Measurements from ENCODE around the gene TRIM25. TPM values are rescaled to one million over a fixed set of nuclear protein-coding genes. Genes with fewer than 3 reads are reported as not detected.

Gene TRIM25
- total and polyA plus RNA-seq, 2 of the 8 experiments (the other 6 are each of a cell fraction or from before 2014, with no cell fraction given), result 16.6 to 38.9 TPM

DNA sequence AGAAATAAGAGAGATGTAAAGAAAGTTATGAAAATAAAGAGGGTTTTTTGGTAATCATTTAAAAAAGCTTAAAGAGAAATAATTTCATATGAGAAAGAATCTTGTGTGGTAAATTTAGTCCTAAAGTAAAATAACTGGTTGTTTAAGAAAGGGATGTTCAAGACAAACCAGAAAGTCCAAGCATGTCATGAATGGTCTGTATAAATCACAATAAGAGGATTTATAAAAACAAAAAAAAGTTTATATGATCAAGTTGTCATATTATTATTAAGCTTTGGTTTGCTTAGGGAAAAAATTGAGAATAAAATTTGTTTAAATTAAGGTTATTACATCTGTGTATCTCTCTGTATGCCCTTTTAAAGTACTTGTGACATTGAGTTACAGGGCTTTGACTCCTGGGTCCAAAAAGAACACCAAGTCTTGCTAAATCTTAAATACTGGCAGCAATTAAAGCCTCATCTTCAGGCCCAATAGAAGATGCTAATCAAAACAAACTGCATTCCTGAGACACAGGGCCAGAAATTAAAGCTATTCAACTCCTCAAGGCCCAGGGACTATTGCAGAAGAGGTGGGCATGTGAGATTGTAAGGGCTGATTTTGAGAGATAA is 15.6 kb upstream of the TRIM25 start:
- no peak overlapping the region for H3K14ac ChIP-seq (ENCODE audit: insufficient read length)
- DNase-seq (ENCODE audit: low read depth in 1 of 2, low spot score in 2 of 2), result no peak
- no peak overlapping the region for H2BK12ac ChIP-seq (ENCODE audit: low read depth, low read length)
- H2AK5ac ChIP-seq (ENCODE audit: low read depth, low read length), result no peak overlapping the region
- H2AFZ ChIP-seq (ENCODE audit: low read length), result no peak overlapping the region
- H3K36me3 ChIP-seq (ENCODE audit: control insufficient read depth in 2 of 4, insufficient read depth in 4 of 4, low read length in 3 of 4), result peaks cover 0 to 16% (median 5%) of the 10 kb centered on the region in 4 experiments; a peak in 4 of 8 replicates
- H4K8ac ChIP-seq (ENCODE audit: extremely low read depth, insufficient read depth, low read length), result no peak overlapping the region
- TF ChIP-seq FOSL1 (IDR thresholded peaks at IDR 0.05; ENCODE audit: insufficient read depth, low read depth, low read length), result no peak
- TF ChIP-seq, protein P1, sequence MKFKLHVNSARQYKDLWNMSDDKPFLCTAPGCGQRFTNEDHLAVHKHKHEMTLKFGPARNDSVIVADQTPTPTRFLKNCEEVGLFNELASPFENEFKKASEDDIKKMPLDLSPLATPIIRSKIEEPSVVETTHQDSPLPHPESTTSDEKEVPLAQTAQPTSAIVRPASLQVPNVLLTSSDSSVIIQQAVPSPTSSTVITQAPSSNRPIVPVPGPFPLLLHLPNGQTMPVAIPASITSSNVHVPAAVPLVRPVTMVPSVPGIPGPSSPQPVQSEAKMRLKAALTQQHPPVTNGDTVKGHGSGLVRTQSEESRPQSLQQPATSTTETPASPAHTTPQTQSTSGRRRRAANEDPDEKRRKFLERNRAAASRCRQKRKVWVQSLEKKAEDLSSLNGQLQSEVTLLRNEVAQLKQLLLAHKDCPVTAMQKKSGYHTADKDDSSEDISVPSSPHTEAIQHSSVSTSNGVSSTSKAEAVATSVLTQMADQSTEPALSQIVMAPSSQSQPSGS (IDR thresholded peaks at IDR 0.05; ENCODE audit: low read length), result no peak
- no peak for TF ChIP-seq NANOG (IDR thresholded peaks at IDR 0.05; ENCODE audit: insufficient read depth, low read depth, low read length, poor library complexity, severe bottlenecking)
- peaks cover 25 to 35% of the 10 kb centered on the region in 2 experiments for H3K9me3 ChIP-seq (ENCODE audit: insufficient read depth in 2 of 2, low read depth in 1 of 2, low read length in 1 of 2)
- ChIA-PET POLR2A (ENCODE audit: partially characterized antibody) (interaction anchor here (0.7 kb wide), 1 partner anchor 40 kb away, joined by 3 read pairs; no protein-coding TSS in a partner anchor), CTCF (ENCODE audit: partially characterized antibody) (interaction anchor here (0.6 kb wide), 2 partner anchors 55 to 619 kb away, joined by 3 read pairs; no protein-coding TSS in a partner anchor)
- H2BK120ac ChIP-seq (replicated peaks; ENCODE audit: low read depth, low read length), result no peak overlapping the region
- H3K27ac ChIP-seq (ENCODE audit: low read depth, low read length), result no peak overlapping the region
- no peak overlapping the region for H3K4ac ChIP-seq (replicated peaks; ENCODE audit: insufficient read length, low read depth, low read length)
- no peak overlapping the region for H4K5ac ChIP-seq (ENCODE audit: insufficient read length, low read depth, low read length)
- no peaks in the 10 kb centered on the region for H4K20me1 ChIP-seq (replicated peaks in 1 of 2; ENCODE audit: control insufficient read depth in 1 of 2, insufficient read depth in 2 of 2, low read length in 2 of 2)
- H3K23me2 ChIP-seq (ENCODE audit: low read depth, low read length), result no peaks in the 10 kb centered on the region
- H3K9ac ChIP-seq (replicated peaks in 1 of 4; ENCODE audit: extremely low read depth in 1 of 4, low read depth in 3 of 4, low read length in 3 of 4), result no peak overlapping the region
- H2BK15ac ChIP-seq (ENCODE audit: low read length), result no peak overlapping the region
- H3K4me2 ChIP-seq (ENCODE audit: insufficient read depth in 1 of 2, low read depth in 2 of 2, low read length in 2 of 2), result no peak overlapping the region
- no peak overlapping the region for H3K23ac ChIP-seq (ENCODE audit: insufficient read length)
- H3K56ac ChIP-seq (replicated peaks; ENCODE audit: insufficient read length, low read depth, low read length), result no peak overlapping the region
- no peak overlapping the region for H2BK20ac ChIP-seq (ENCODE audit: low read length)
- H2BK5ac ChIP-seq (ENCODE audit: low read depth, low read length), result no peak overlapping the region
- FAIRE-seq, result no peak
- no peaks in the 10 kb centered on the region for H3K27me3 ChIP-seq (replicated peaks in 1 of 4; ENCODE audit: control insufficient read depth in 3 of 4, extremely low read depth in 1 of 4, insufficient read depth in 3 of 4, low read length in 3 of 4)
- H4K91ac ChIP-seq (replicated peaks; ENCODE audit: insufficient read length, low read length), result no peak overlapping the region
- no peak overlapping the region for H3K4me3 ChIP-seq (ENCODE audit: extremely low read depth in 1 of 4, insufficient read depth in 2 of 4, low read depth in 3 of 4, low read length in 4 of 4)
- no peak overlapping the region for H3K18ac ChIP-seq (ENCODE audit: extremely low read depth, low read length)
- H3K4me1 ChIP-seq (replicated peaks in 1 of 4; ENCODE audit: control insufficient read depth in 3 of 4, insufficient read depth in 4 of 4, low read length in 3 of 4), result peaks cover under 1 to 12% (median 5%) of the 10 kb centered on the region in 4 experiments; a peak in 4 of 7 replicates
- H3K79me1 ChIP-seq (ENCODE audit: low read depth, low read length), result no peaks in the 10 kb centered on the region
- no peaks in the 10 kb centered on the region for H3K79me2 ChIP-seq (ENCODE audit: control insufficient read depth in 1 of 2, insufficient read depth in 2 of 2, low read length in 2 of 2)

Measured in H1 (cell line).